Stimulated activated CD8-positive, alpha-beta memory T cell treated with anti-CD3 and anti-CD28 coated beads, Interleukin-2, amount 100 ng/mL, for 1 hour (primary cell): ENCODE data around the gene CRYBA4.

ENCODE experiments used
- DNase-seq, 2 donors: peaks; one replicate each; pipeline ENCODE4 v3.0.0-alpha.2; 2020; ENCODE audit warnings: low read depth in 2 of 2

CRYBA4 gene

DNA sequence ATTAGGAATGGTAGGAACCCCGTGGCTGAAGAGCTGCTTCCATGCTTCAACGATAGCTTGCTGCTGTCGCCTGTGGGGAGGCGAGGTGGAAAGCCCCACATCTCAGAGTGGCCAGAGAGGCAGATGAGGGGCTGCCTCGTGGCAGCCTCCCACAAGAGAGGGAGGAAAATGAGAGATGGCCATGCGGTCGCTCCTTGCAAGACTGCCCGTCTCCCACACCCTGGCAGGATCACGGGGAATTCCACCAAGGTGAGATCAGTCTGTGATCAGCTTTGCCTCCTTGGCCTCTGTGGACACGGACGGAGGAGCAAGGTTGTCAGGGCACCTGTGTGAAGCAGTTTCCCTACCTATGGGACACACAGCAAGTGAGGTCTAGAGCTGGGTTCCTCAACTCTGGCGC is 3.0 kb downstream of the CRYBA4 start:
- no peak for DNase-seq

DNA sequence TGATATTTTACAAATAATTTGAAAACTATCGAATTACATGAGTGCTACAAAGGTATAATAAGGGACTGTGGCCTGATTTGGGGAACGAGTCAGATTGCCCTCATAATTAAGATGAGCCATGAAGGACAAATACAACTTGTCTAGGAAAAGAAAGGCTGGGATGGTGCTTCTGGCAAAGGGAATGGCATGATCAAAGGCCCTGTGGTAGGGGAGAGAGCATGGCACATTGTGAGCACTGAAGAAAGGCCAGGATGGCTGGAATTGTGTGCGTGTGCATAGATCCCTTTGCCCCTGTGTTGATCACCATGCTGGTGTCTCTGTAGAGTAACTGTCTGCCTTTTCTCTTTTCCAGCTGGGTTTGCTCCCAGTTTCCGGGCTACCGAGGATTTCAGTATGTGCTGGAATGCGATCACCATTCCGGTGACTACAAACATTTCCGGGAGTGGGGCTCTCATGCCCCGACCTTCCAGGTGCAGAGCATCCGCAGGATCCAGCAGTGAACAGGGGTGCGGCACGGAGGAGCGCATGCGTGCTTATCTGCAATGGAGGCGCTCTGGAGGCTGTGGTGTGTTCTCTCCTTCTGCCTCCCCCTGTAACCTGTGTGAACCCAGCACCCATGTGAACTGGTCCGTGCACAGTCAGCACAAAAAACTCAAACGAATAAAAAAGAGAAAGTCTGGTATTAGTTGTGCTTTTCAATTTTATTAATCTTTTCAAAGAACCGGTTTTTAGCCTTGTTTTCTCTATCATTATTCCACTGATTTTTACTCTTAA is 8.4 kb downstream of the CRYBA4 start:
- no peak for DNase-seq

DNA sequence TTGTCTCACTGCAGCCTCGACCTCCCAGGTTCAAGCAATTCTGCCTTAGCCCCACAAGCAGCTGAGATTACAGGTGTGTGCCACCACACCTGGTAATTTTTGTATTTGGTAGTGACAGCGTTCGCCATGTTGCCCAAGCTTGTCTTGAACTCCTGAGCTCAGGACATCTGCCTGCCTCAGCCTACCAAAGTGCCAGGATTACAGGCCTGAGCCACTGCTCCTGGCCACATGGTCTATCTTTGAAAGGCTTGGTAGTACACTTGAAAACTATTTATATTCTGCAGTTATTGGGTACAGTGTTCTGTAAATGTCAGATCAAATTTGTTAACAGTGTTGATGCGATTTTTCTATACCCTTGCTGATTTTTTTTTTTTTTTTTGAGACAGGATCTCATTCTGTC is 9.5 kb downstream of the CRYBA4 start:
- no peak for DNase-seq

DNA sequence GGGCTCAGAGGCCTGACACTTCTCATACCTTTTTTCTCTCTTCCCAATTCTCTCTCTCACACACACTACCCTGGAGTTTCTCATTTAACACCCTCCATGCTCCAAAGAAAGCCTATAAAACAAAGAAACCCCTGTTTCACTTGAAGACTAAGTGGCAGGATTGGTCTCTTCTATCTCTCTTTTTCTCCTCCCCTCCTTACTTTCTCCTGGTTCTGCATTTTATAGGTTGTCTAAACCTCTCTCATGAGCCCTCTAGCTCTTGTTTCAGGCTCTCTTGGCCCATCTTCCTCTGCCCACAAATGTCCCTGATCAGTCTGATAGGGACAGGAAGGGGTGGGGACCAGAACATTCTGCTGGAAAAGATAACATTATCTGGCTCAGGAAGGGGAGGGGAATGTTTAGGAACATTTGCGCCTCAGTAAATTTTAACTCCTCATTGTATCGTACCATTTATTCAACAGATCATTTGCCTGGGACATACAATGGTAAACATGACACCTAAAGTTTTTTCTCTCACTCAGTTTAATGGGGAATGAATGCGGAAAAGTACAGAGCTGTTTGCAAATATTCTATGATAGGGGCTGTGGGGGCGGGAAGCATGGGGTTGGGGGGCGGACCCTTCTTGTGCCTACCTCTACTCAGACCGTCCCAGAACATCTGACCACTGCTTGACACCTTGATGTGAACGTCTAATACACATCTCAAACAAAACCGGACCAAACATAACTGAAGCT is 10.8 kb downstream of the CRYBA4 start:
- no peak for DNase-seq

DNA sequence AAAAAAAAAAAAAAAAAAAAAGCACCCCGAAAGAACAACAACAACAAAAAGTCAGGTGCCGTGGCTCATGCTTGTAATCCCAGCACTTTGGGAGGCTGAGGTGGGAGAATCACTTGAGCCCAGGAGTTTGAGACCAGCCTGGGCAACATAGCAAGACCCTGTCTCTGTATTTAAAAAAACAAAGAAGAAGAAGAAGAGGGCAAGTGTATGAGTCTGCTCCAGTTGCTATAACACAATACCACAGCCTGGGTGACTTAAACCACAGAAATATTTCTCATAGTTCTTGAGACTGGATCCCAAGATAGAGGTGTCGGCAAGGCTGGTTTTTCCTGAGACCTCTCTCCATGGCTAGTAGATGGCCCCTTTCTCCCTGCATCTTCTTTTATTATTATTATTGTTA is 12.4 kb downstream of the CRYBA4 start:
- no peak for DNase-seq

DNA sequence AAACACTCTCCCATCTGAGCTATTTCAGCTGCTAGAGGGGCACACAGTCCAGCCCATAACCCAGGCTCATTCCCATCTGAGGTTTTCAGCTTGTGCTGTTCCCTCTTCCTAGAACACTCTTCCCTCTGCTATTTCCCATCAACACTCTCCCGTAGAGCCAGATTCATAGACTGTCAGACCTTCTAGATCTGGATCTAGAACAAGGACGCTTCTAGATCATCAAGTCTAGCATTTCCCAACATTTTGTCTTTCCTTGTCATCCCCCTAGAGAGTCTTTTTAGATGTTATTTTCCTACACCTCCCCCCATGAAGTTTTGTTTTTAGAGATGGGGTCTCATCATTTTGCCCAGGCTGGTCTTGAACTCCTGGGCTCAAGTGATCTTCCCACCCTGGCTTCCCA is 13.4 kb downstream of the CRYBA4 start:
- DNase-seq, result no peak

DNA sequence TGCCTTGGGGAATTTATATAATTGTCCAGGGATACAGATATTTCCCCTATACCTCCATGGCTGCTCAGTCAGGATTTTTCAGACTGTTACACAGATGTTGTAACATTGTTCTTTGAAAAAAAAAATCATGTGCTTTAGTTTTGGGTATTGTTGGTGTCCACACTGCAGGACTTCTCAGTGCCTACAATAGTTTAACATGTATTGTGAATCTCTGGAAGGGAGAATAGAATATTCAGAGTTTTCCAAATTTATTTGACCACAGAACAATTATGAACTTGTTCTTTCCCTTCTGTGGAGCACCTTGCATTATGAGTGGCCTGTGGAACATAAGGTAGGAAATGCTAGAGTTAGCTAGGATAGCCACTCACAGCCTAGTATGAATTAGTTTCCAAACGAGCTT is 14.5 kb downstream of the CRYBA4 start:
- no peak for DNase-seq

DNA sequence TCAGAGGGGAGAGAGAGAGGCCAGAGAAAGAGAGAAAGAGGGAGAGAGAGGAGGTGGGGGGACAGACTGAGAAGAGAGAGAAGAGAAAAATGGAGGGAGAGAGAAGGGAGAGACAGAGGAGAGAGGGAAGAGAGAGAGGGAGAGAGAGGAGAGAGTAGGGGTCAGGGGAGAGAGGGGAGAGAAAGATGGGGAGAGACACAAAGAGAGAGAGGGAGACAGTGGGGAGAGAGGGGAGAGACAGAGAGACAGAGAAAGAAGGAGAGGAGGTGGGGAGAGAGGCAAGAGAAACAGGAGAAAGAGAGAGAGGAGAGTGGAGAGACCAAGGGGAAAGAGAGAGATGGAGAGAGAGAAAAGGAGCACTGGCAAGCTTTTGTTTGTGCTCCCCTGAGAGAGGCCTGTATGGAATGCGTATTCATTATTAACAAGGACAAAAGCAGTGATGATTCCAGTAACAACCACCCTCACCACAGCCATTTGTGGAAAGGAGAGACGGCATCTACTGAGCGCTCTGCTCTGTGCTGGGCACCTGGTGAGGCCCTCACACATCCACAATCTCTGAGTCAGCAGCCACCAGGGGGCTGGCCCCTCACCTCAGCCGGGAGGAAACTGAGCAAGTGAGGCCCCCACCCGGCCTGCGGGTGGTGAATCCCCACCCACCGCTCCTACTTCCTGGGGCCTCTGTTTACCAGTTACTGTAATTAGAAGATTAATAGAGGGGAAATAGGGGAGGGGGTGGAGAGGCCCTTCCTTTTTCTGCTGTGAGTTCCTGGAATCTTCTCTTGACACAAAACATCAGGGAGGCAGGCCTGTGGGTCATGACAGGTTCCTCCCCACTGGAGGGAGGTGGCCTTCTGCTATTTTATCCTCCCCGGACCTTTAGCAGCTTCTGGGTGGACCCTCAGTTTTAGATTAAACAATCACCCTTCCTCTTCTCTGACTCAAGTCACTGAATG is 21.0 kb downstream of the CRYBA4 start:
- DNase-seq, result peak; percentile 65 to 69

DNA sequence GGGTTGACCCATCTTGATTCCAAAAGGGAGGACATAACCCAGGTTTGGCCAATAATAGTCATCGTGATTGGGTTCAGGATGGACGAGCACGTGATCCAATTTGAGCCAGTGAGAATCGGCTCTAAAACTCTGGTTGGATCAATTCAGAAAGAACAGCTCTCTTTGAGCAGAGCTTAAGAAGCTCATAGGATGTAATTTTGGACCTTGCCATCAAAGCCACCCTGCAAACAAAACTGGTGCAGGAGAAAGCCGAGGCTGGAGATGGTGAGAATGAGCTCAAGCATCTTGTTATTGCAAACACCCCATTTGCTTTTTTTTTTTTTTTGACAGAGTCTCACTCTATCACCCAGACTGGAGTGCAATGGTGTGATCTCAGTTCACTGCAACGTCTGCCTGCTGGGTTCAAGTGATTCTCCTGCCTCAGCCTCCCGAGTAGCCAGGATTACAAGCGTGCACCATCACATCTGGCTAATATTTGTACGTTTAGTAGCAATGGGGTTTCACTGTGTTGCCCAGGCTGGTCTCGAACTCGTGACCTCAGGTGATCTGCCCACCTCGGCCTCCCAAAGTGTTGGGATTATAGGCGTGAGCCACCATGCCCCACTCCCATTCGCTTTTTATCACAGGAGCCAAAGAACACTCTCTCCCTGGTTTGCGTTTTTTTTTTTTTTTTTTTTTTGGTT is 21.8 kb downstream of the CRYBA4 start:
- no peak for DNase-seq

DNA sequence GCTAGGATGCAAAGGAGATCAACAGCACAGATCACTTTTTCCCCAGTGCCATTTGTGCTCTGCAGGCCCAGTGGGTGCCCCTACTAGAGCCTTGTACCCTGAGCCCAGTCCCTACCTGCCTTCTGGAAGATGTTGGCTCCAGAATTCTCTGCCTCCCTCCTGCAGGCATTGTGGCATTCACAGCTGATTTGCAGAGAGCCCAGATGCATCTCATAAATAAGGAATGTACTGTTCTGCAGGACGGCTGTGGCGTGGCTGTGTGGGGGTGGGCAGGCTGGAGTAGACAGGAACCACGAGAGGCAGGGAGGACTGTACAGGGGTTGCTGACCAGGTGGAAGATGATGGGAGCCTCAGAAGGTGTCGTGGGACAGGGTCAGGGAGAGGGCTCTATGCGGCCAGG is 24.4 kb downstream of the CRYBA4 start:
- no peak for DNase-seq

DNA sequence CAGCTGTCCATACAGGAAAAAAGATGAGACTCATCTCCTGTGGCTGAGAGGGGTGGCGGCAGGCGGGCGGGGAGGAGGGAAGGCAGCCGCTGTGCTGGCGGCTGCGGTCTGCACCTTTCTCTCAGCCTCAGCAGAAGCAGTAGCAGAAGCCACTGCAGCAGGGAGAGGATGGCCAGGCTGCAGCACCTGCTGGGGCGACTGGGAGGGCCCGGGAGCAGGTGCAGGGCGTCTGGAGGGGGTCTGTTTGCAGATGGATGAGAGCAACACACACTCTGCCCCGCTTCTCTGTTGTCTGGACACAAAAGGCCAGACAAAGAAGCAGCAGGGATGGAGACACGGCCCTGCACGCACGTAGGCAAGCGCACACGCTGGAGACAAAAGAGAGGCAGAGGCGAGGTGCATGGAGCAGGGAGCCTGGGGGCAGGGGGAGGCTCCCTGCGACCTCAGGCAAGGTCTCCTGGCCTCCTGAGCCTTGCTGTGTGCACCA is 26.3 kb downstream of the CRYBA4 start:
- peak in 1 of 2 donors; percentile 24 for DNase-seq

DNA sequence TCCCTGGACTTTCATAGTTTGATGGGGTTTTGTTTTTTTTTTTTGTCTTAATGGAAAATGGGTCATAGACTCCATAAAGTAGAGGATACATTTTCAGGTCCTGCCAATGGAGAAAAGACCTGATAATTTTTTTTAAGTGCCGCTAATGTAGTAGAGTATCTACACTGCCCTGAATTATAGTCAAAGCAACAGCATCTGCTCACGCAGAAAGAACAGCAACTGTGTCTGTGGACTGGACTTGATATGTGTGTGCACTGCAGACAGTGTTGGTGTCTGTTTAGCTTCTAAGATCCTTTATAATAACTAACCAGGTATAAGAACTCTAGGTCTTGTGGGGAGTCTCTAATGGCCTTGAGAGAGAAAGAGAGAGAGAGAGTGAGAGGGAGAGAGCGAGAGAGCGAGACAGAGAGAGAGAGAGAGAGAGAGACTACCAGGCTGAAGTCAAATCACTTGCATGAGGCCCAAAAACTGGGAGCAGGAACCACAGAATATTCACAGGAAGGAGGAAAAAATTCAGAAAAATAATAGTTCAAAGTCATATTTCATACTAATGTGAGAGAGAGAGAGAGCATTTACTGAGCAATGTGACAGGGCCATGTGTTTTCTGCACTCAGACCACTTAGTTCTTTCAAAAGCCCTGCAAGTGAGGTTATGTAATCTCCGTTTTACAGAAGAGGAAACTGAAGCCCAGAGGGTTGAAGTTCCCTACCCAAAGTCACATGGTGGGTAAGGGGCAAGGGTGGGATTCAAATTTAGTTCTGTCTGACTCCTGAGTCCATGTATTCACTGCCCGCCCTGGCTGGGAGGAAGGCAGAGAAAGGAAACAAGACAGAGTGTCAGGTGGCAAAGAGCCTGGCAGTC is 27.0 kb downstream of the CRYBA4 start:
- no peak for DNase-seq

DNA sequence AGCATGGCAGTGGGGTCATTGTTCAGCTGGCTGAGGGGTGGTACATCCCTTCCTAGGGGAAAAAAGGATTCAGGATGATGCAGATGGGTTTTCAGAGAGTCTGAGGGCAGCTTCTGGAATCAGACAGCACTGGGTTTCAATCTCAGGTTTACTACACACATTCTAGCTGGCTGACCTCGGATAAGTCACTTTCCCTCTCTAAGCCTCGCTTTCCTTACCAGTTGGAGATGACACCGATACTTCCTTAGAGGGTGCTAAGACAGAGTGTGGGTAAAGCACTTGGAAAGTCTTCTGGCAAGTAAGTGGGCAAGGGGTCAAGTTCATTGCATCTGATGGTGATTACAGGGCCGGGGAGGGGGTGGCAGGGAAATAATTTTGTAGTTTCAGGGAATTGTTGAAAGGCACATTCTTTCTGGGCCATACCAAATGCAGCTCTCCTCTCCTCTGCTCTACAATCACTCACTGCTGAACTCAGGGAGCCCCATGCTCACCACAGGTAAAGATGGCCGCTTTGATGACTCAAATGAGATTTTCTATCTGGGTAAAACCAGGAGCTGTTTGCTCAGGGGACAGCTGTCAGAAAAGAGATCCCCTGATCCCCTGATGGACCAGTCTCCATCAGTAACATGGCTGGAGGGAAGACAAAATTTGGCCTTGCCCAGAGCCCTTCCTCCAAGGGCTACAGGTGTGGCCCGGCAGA is 29.1 kb downstream of the CRYBA4 start:
- no peak for DNase-seq

DNA sequence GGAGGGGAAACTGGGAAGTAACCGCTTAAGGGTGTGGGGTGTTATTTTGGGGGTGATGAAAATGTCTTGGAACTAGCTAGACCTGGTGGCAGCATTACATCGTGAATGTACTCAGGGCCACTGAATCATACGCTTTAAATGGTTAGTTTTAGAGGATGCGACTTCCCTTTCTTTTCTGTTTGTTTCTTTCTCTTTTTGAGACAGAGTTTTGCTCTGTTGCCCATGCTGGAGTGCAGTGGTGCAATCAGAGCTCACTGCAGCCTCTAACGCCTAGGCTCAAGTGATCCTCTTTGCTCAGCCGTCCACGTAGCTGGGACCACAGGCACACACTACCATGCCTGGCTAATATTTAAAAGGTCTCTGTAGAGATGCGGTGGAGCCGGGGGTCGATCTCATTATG is 30.1 kb downstream of the CRYBA4 start:
- DNase-seq, result no peak

DNA sequence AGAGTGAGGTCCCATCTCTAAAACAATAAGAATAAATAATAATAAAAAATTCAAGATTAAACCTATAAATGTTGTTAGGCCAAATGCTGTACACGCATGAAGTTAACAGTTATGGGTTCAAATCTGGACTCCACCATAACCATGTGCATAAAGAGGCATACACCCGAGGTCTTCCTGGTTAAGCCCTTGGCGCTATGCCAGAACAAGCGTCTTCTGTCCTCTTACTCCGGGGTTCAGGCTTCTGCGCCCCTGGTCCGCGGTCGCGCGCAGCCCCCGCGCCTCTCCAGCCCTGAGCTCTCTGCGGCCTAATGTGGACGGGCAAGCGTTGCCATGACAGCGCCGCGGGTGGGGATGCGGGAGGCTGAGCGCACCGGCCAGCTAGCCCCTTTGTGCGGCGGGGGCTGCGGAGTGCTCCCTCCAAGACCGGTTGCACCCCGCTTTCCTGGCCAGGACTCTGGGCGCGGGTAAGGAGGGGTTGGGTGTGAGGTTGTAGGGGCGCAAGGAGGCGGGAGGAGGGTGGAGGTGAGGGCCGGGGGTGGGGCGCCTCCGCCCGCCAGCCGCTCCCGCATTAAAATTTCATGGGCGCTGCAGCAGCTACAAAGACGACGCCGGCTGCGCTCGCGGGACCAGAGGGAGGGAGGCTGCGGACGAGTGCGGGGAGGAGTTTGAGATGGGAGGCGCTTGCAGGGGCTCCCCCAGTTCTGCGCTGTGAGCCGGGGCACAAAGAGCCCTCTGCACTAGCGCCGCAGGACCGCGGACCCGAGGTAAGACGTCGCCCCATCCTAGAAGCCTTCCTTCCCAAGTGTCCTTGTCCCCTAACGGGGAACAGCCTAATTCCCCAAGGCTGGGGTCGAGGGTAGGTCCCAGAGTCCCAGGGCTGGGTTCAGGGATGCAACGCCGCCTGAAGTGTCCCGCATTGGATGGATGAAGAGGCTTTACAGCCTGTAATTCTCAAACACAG is 35.4 kb downstream of the CRYBA4 start, which contains the start of gene MIAT:
Gene MIAT (plus strand): TSS at position 698 of the 961 bp plus-strand sequence.
- peak in 1 of 2 donors; percentile 51 for DNase-seq

DNA sequence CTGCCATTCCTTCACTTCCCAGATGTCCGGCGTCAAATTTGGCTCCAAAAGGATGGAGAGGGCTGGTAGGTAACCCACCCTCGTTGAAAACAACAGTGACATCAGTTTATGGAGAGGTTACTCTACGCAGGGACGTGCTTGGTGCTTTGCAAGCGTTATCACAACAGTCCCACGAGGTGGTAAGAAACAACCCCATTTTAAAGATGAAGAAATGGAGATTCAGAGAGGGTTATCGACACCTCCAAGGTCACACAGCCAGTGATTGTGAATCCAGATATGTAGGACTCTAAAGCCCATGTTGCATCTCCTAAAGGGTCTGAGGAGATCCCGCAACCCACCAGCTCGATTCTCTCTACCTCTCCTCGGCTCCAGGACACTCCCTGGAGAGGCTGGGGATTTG is 36.4 kb downstream of the CRYBA4 start:
- DNase-seq, result no peak

DNA sequence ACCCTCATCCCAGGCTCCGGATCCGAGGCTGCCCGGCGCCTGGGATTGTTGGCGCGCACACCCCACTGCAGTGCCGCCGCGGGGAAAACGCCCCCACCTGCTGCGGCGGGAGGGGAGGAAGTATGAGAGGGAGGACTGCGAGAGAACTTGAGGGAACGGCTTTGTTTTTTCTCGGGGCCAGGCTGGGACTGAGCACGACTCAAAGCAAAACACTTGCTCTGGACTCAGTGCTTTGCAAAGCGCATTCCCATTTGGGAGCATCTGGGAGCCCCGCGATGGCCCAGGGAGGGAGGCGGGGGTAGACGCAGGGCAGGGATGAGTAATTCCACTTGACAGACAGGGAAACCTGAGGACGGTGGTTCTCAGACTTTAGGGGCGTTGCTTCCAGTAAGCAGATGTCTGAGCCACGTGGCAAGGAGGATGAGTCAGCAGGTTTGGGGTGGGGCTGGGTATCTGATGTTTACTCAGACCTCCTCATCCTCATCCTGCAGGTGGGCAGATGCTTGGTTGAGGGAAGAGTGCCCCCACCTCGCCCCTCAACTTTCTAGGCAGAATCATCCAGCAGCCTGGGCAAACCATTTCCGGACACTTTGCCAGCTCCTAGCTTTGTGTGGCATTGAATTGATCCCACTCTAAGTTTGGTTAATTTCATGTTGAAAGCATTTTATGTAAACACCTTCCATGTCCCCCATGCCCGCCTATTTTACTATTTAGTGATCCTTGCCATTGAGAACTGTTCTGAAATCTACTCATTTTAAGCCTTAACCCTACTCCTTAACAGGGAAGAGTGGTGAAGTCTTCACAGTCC is 37.1 kb downstream of the CRYBA4 start:
- peak; percentile 57 to 58 for DNase-seq

DNA sequence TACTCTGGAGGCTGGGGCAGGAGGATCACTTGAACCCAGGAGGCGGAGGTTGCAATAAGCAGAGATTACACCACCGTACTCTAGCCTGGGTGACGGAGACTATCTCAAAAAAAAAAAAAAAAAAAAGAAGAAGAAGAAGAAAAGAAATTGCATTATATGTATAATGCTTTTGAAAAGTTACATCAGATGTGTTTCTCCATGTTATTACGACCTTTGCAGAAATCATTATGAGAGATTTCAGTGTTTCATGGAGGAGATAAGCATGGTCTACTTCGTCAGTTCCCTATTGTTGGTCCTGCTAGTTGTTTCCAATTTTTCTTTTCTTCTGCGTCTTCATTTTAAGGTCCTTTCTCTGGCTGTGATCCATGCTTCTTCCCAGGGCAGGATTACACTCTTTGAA is 38.6 kb downstream of the CRYBA4 start:
- no peak for DNase-seq
